GM12801 (cell line): ENCODE data around the gene EIF1.

ENCODE experiments used
- CTCF ChIP-seq: IDR thresholded peaks from one replicate; pipeline ENCODE4 v1.5.1; 2011; ENCODE audit warnings: control low read depth; ENCODE audit not compliant: insufficient read length; ENCODE audit errors: extremely low read depth

EIF1 gene

GRCh38 chr17:41659427-41660212 lies 29.1 kb upstream of the EIF1 start:
- TF ChIP-seq CTCF: no peak

GRCh38 chr17:41660221-41660711 lies 28.4 kb upstream of the EIF1 start:
- no peak for TF ChIP-seq CTCF

- no peak for TF ChIP-seq CTCF
These were observed 25.1 kb upstream of the EIF1 start for GRCh38 chr17:41663451-41664171.

- no peak for TF ChIP-seq CTCF
These were observed 24.6 kb upstream of the EIF1 start for GRCh38 chr17:41664172-41664457.

GRCh38 chr17:41664587-41665565 lies 23.8 kb upstream of the EIF1 start:
- TF ChIP-seq CTCF: no peak

GRCh38 chr17:41665566-41666236 lies 23.0 kb upstream of the EIF1 start:
- TF ChIP-seq CTCF: no peak

- TF ChIP-seq CTCF: no peak
These were observed 22.4 kb upstream of the EIF1 start for GRCh38 chr17:41666237-41666641.
